Keratinocyte (primary cell): ENCODE data around the gene CD300C. TPM values are rescaled to one million over a fixed set of nuclear protein-coding genes. Genes with fewer than 3 reads are reported as not detected.

Source experiments
- DNase-seq: peaks from one replicate; pipeline ENCODE4 v3.0.0-alpha.2; 2011; ENCODE audit warnings: low read depth, missing footprints, low spot score
- FAIRE-seq: peaks from 2 replicates; lab custom pipeline; 2011; peaks lifted over from hg19 to GRCh38; lab: Jason Lieb, UNC
- H2AFZ ChIP-seq: 2 replicates; pipeline ENCODE4 v1.6.0; 2012; ENCODE audit warnings: low read length, control low read depth, inconsistent platforms; ENCODE audit not compliant: control insufficient read depth
- H3K27ac ChIP-seq: 2 replicates; pipeline ENCODE4 v1.5.1; 2011; ENCODE audit warnings: low read length; ENCODE audit not compliant: control insufficient read depth, insufficient read depth
- H3K27me3 ChIP-seq: 3 replicates; pipeline ENCODE4 v1.6.0; 2011; ENCODE audit warnings: low read length; ENCODE audit not compliant: control insufficient read depth, insufficient read depth; ENCODE audit errors: extremely low read depth
- H3K36me3 ChIP-seq, 2 experiments: 2 replicates in 1 of 2; 3 replicates in 1 of 2; pipeline ENCODE4 v1.5.1; 2011; ENCODE audit warnings: low read length in 2 of 2, mild to moderate bottlenecking in 1 of 2; ENCODE audit not compliant: control insufficient read depth in 2 of 2, insufficient read depth in 2 of 2; ENCODE audit errors: extremely low read depth in 1 of 2
- H3K4me1 ChIP-seq: 3 replicates; pipeline ENCODE4 v1.5.1; 2011; ENCODE audit warnings: low read length; ENCODE audit not compliant: control insufficient read depth, insufficient read depth; ENCODE audit errors: extremely low read depth
- H3K4me2 ChIP-seq: 3 replicates; pipeline ENCODE4 v1.6.0; 2011; ENCODE audit warnings: low read depth, low read length; ENCODE audit not compliant: control insufficient read depth, insufficient read depth; ENCODE audit errors: extremely low read depth
- H3K4me3 ChIP-seq, 3 experiments: fragments of 200-600 bp in 1 of 3; sonication (generic) in 1 of 3; 2 replicates in 2 of 3; 3 replicates in 1 of 3; pipeline ENCODE4 v1.5.1; 2011 to 2016; ENCODE audit warnings: low read length in 3 of 3, mild to moderate bottlenecking in 3 of 3, control low read depth in 2 of 3, inconsistent platforms in 1 of 3, low read depth in 1 of 3, mixed read lengths in 1 of 3, mixed run types in 1 of 3, moderate library complexity in 1 of 3; ENCODE audit not compliant: control insufficient read depth in 2 of 3, insufficient read depth in 2 of 3; ENCODE audit errors: extremely low read depth in 1 of 3
- H3K79me2 ChIP-seq: 2 replicates; pipeline ENCODE4 v1.6.0; 2012; ENCODE audit warnings: low read length; ENCODE audit not compliant: control insufficient read depth, insufficient read depth
- H3K9ac ChIP-seq: 3 replicates; pipeline ENCODE4 v1.6.0; 2011; ENCODE audit warnings: low read length; ENCODE audit not compliant: control insufficient read depth, insufficient read depth; ENCODE audit errors: extremely low read depth
- H3K9me1 ChIP-seq: 3 replicates; pipeline ENCODE4 v1.6.0; 2011; ENCODE audit warnings: low read length; ENCODE audit not compliant: control insufficient read depth, insufficient read depth; ENCODE audit errors: extremely low read depth
- H3K9me3 ChIP-seq: 2 replicates; pipeline ENCODE4 v1.5.1; 2012; ENCODE audit warnings: low read depth, low read length; ENCODE audit not compliant: control insufficient read depth
- H4K20me1 ChIP-seq: 3 replicates; pipeline ENCODE4 v1.6.0; 2011; ENCODE audit warnings: low read length; ENCODE audit not compliant: control insufficient read depth, insufficient read depth; ENCODE audit errors: extremely low read depth
- CTCF ChIP-seq, 3 experiments: IDR thresholded peaks in 1 of 3; conservative IDR thresholded peaks in 1 of 3; optimal IDR thresholded peaks in 1 of 3; 2 replicates in 2 of 3; 3 replicates in 1 of 3; pipeline versions ENCODE3 to v1.5.1; 2011; ENCODE audit warnings: low read length in 3 of 3, mild to moderate bottlenecking in 3 of 3, moderate library complexity in 2 of 3, control low read depth in 1 of 3, inconsistent platforms in 1 of 3; ENCODE audit not compliant: insufficient read depth in 2 of 3; ENCODE audit errors: extremely low read depth in 1 of 3
- EZH2 ChIP-seq: IDR thresholded peaks from one replicate; pipeline ENCODE4 v1.6.1; 2012; ENCODE audit warnings: inconsistent platforms, mild to moderate bottlenecking, low read length, moderate library complexity
- dilution Hi-C: fragments of 300-500 bp; cut with MboI; formaldehyde crosslinking; loops from one replicate; pipeline ENCODE4 v1.7.0; 2020; ENCODE audit warnings: low sequenced_read_pairs; ENCODE audit not compliant: extremely low pct_ligation_motif_present
- polyA plus RNA-seq, 5 experiments: library from polyadenylated mRNA; depleted of rRNA in 3 of 5; stranded (reverse) in 3 of 5; stranded (forward) in 1 of 5; unstranded in 1 of 5; fragments of >200 nt; gene quantifications; 1 replicate in 1 of 5; 2 replicates in 3 of 5; 3 replicates in 1 of 5; pipeline versions ENCODE4 v1.2.1 to v1.2.3, GENCODE V29; 2011 to 2012; ENCODE audit warnings: missing spikeins in 2 of 5, low read depth in 1 of 5, low replicate concordance in 1 of 5

Gene CD300C
- polyA plus RNA-seq, 1 donor (not counting 4 experiments of a cell fraction or from before 2014, with no cell fraction given): not detected

GRCh38 chr17:74524653-74525464, 21.1 kb downstream of the CD300C start:
- Histone ChIP-seq H3K9me1 (no peaks in the 10 kb centered on the region), H2AFZ (no peak overlapping the region), H3K27me3 (no peaks in the 10 kb centered on the region), H3K79me2 (no peaks in the 10 kb centered on the region), H3K4me2 (no peak overlapping the region), H3K4me3 (no peak overlapping the region), H3K9ac (no peak overlapping the region), H3K9me3 (no peaks in the 10 kb centered on the region), H3K36me3 (no peaks in the 10 kb centered on the region), H3K27ac (no peak overlapping the region), H3K4me1 (no peaks in the 10 kb centered on the region), H4K20me1 (no peaks in the 10 kb centered on the region)
- TF ChIP-seq EZH2 (no peak), CTCF (optimal IDR thresholded peaks at IDR 0.05 in 1 of 3, IDR thresholded peaks at IDR 0.05 in 1 of 3, conservative IDR thresholded peaks at IDR 0.05 in 1 of 3; ENCODE audit: extremely low read depth in 1 of 3, insufficient read depth in 2 of 3, low read length in 3 of 3) (no peak)
- DNase-seq: no peak
- FAIRE-seq: no peak
- dilution Hi-C loops: no loop called here

DNA sequence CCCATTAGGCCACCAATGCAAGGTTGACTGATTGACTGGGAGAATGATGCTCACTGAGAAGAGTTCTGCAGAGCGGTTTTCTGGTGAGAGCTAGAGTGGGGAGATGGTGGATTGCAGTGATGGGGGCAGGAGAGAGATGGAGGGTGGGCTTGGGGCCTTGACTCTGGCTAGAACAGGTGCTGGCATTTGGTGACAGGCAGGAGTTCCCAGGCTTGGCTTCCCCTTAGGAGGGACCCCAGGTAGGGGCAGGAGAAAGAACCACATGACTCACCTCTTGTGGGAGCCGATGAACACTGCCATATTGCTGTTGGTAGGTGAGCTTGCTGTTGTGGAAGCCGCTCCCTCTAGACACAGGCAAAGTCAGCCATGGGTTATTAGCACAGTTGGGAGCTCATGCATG, 22.6 kb downstream of the CD300C start:
- no peak for DNase-seq
- dilution Hi-C loops: no loop called here
- Histone ChIP-seq H3K79me2 (no peaks in the 10 kb centered on the region), H3K9ac (no peak overlapping the region), H3K9me3 (no peaks in the 10 kb centered on the region), H3K27ac (no peak overlapping the region), H3K4me3 (no peak overlapping the region), H3K4me1 (no peaks in the 10 kb centered on the region), H2AFZ (no peak overlapping the region), H4K20me1 (no peaks in the 10 kb centered on the region), H3K9me1 (no peaks in the 10 kb centered on the region), H3K27me3 (no peaks in the 10 kb centered on the region), H3K4me2 (no peak overlapping the region), H3K36me3 (no peaks in the 10 kb centered on the region)
- no peak for TF ChIP-seq EZH2
- no peak for TF ChIP-seq CTCF (optimal IDR thresholded peaks at IDR 0.05 in 1 of 3, IDR thresholded peaks at IDR 0.05 in 1 of 3, conservative IDR thresholded peaks at IDR 0.05 in 1 of 3; ENCODE audit: extremely low read depth in 1 of 3, insufficient read depth in 2 of 3, low read length in 3 of 3)
- no peak for FAIRE-seq
